Measurements from ENCODE around the gene SMCO1.
"Not testable (repeated sequence)": the region's sequence is repeated elsewhere in the genome, so short reads cannot be mapped to it uniquely, and the experiment has no call there.

The SMCO1 gene

GRCh38 chr3:196477678-196478077, 37.5 kb downstream of the SMCO1 start:
- no peak for DNase-seq (ENCODE audit: low read depth)
- no peak for TF ChIP-seq CTCF (conservative IDR thresholded peaks at IDR 0.05; ENCODE audit: low read length)
- H3K4me3 ChIP-seq (ENCODE audit: low read length): no peak overlapping the region

GRCh38 chr3:196472286-196472685, 42.9 kb downstream of the SMCO1 start:
- H3K4me3 ChIP-seq (ENCODE audit: low read length): no peak overlapping the region
- TF ChIP-seq CTCF (conservative IDR thresholded peaks at IDR 0.05; ENCODE audit: low read length): no peak
- DNase-seq (ENCODE audit: low read depth): no peak

GRCh38 chr3:196471551-196471950, 43.6 kb downstream of the SMCO1 start:
- H3K4me3 ChIP-seq (ENCODE audit: low read length): no peak overlapping the region
- no peak for TF ChIP-seq CTCF (conservative IDR thresholded peaks at IDR 0.05; ENCODE audit: low read length)
- DNase-seq (ENCODE audit: low read depth): peak; percentile 48

GRCh38 chr3:196470182-196470581, 45.0 kb downstream of the SMCO1 start:
- not testable (repeated sequence) for H3K4me3 ChIP-seq (ENCODE audit: low read length); DNase-seq (ENCODE audit: low read depth)

- TF ChIP-seq CTCF (conservative IDR thresholded peaks at IDR 0.05; ENCODE audit: low read length): no peak
- no peak overlapping the region for H3K4me3 ChIP-seq (ENCODE audit: low read length)
- no peak for DNase-seq (ENCODE audit: low read depth)
Observed at GRCh38 chr3:196463804-196464203, 51.3 kb downstream of the SMCO1 start.

GRCh38 chr3:196463478-196463756, 51.7 kb downstream of the SMCO1 start:
- DNase-seq (ENCODE audit: low read depth): no peak
- no peak overlapping the region for H3K4me3 ChIP-seq (ENCODE audit: low read length)
- TF ChIP-seq CTCF (conservative IDR thresholded peaks at IDR 0.05; ENCODE audit: low read length): no peak

GRCh38 chr3:196462680-196463477, 52.3 kb downstream of the SMCO1 start:
- not testable (repeated sequence) for H3K4me3 ChIP-seq (ENCODE audit: low read length); DNase-seq (ENCODE audit: low read depth)

- DNase-seq (ENCODE audit: low read depth): no peak
- no peak overlapping the region for H3K4me3 ChIP-seq (ENCODE audit: low read length)
- TF ChIP-seq CTCF (conservative IDR thresholded peaks at IDR 0.05; ENCODE audit: low read length): no peak
Observed at GRCh38 chr3:196458063-196458462, 57.1 kb downstream of the SMCO1 start.

GRCh38 chr3:196457470-196457869, 57.7 kb downstream of the SMCO1 start:
- H3K4me3 ChIP-seq (ENCODE audit: low read length); DNase-seq (ENCODE audit: low read depth): not testable (repeated sequence)
